Choroid plexus epithelial cell (primary cell): ENCODE results near the gene NRDC.

Experiments used
- DNase-seq: peaks from one replicate; pipeline ENCODE4 v3.0.0-alpha.2; 2010; ENCODE audit warnings: low read depth
- H3K4me3 ChIP-seq: 2 replicates; pipeline ENCODE4 v1.5.1; 2011; ENCODE audit warnings: low read depth, mild to moderate bottlenecking, control low read depth, low read length, moderate library complexity
- CTCF ChIP-seq: conservative IDR thresholded peaks from 2 replicates; pipeline ENCODE4 v1.5.1; 2011; ENCODE audit warnings: low read depth, mild to moderate bottlenecking, control low read depth, inconsistent platforms, low read length, moderate library complexity

Gene NRDC

GRCh38 chr1:51855624-51856023 lies 22.9 kb downstream of the NRDC start:
- no peak for TF ChIP-seq CTCF

GRCh38 chr1:51853360-51853759 lies 25.2 kb downstream of the NRDC start:
- H3K4me3 ChIP-seq, result no peak overlapping the region
- no peak for TF ChIP-seq CTCF
- DNase-seq, result no peak

More at GRCh38 chr1:51855624-51856023, 22.9 kb downstream of the NRDC start:
- DNase-seq, result no peak
- H3K4me3 ChIP-seq, result no peak overlapping the region

GRCh38 chr1:51851882-51852396 lies 26.6 kb downstream of the NRDC start:
- no peak overlapping the region for H3K4me3 ChIP-seq
- no peak for DNase-seq
- no peak for TF ChIP-seq CTCF

- TF ChIP-seq CTCF, result no peak
- no peak overlapping the region for H3K4me3 ChIP-seq
- DNase-seq, result no peak
These were observed 27.9 kb downstream of the NRDC start for GRCh38 chr1:51850420-51851223.

- TF ChIP-seq CTCF, result no peak
- no peak overlapping the region for H3K4me3 ChIP-seq
- DNase-seq, result no peak
These were observed 31.1 kb downstream of the NRDC start for GRCh38 chr1:51847294-51847920.

- H3K4me3 ChIP-seq, result no peak overlapping the region
- no peak for TF ChIP-seq CTCF
- no peak for DNase-seq
These were observed 34.6 kb downstream of the NRDC start for GRCh38 chr1:51843948-51844347.
